GM21619 (cell line): ENCODE data around the gene OMG.
"Not testable (repeated sequence)": the region's sequence is repeated elsewhere in the genome, so short reads cannot be mapped to it uniquely, and the experiment has no call there.

Experiments used
- ATAC-seq: cut with Tn5 transposase; IDR thresholded peaks from one replicate; pipeline ENCODE4 v1.9.1; 2021; ENCODE audit not compliant: unreplicated experiment

Gene OMG

GRCh38 chr17:31266042-31266441 is 31.0 kb downstream of the OMG start:
- ATAC-seq, result no peak

- not testable (repeated sequence) for ATAC-seq
Measured at GRCh38 chr17:31262923-31263322, 34.1 kb downstream of the OMG start.

- no peak for ATAC-seq
Measured at GRCh38 chr17:31261601-31262000, 35.4 kb downstream of the OMG start.

- ATAC-seq, result no peak
Measured at GRCh38 chr17:31260151-31260550, 36.9 kb downstream of the OMG start.

GRCh38 chr17:31256936-31257335 is 40.1 kb downstream of the OMG start:
- no peak for ATAC-seq

- no peak for ATAC-seq
Measured at GRCh38 chr17:31254654-31255053, 42.4 kb downstream of the OMG start.

- ATAC-seq, result no peak
Measured at GRCh38 chr17:31252741-31253140, 44.3 kb downstream of the OMG start.

GRCh38 chr17:31251970-31252328 is 45.1 kb downstream of the OMG start:
- ATAC-seq, result no peak

GRCh38 chr17:31251105-31251969 is 45.7 kb downstream of the OMG start:
- ATAC-seq, result no peak

- ATAC-seq, result no peak
Measured at GRCh38 chr17:31250229-31250628, 46.8 kb downstream of the OMG start.

- no peak for ATAC-seq
Measured at GRCh38 chr17:31249835-31250141, 47.3 kb downstream of the OMG start.

- ATAC-seq, result no peak
Measured at GRCh38 chr17:31248986-31249834, 47.8 kb downstream of the OMG start.
